Measurements from ENCODE around the gene GP1BA. TPM values are rescaled to one million over a fixed set of nuclear protein-coding genes. Genes with fewer than 3 reads are reported as not detected.

Gene GP1BA
- total RNA-seq (not detected in 2 replicates), polyA plus RNA-seq (not detected in 2 replicates), polyA minus RNA-seq (ENCODE audit: low replicate concordance) (not detected in 2 replicates)
- polyA plus RNA-seq (2012), result 0.23 and 0.33 TPM in 2 replicates

DNA sequence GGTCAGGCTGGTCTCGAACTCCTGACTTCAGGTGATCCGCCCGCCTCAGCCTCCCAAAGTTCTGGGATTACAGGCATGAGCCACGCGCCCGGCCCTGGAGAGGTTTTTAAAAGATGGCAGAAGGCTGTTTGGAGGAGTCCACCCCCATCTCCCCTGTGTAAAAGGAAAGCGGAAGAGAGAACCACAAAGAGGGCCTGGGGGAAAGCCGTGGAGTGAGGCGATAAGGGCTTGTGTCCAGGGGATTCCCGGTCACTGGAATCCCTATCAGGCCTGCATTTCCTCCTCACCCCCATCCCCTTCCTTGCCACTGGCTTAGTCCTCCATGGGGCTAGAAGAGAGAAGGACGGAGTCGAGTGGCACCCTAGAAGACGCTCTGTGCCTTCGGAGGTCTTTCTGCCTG lies at the start of gene GP1BA:
Gene GP1BA (plus strand): TSS at position 315 of the 400 bp plus-strand sequence. CDS start 328 bp downstream, outside the sequence.
- Histone ChIP-seq H3K27ac (ENCODE audit: insufficient read depth, low read length) (no peak within 1 kb of the TSS), H4K20me1 (ENCODE audit: control insufficient read depth, extremely low read depth, insufficient read depth, low read length) (no peaks in the 10 kb centered on the region), H3K9me3 (ENCODE audit: control insufficient read depth, insufficient read depth, low read depth, low read length) (no peaks in the 10 kb centered on the region), H3K36me3 (ENCODE audit: control insufficient read depth, insufficient read depth, low read length) (peaks cover 6% of the 10 kb centered on the region), H3K4me3 (replicated peaks in 1 of 4; ENCODE audit: control extremely low read depth in 1 of 4, insufficient read depth in 1 of 4, low read depth in 3 of 4, low read length in 4 of 4) (no peak within 1 kb of the TSS), H2AFZ (ENCODE audit: low read length) (no peak within 1 kb of the TSS), H3K27me3 (ENCODE audit: control insufficient read depth, insufficient read depth, low read length) (no peaks in the 10 kb centered on the region), H3K79me2 (ENCODE audit: control insufficient read depth, insufficient read depth, low read length) (no peaks in the 10 kb centered on the region), H3K9ac (ENCODE audit: insufficient read depth, low read length) (no peak within 1 kb of the TSS), H3K4me1 (ENCODE audit: control insufficient read depth, extremely low read depth, insufficient read depth, low read length) (peaks cover 3% of the 10 kb centered on the region), H3K4me2 (ENCODE audit: extremely low read depth, insufficient read depth, low read length) (no peak within 1 kb of the TSS)
- no peak for TF ChIP-seq CTCF (conservative IDR thresholded peaks at IDR 0.05 in 1 of 2, IDR thresholded peaks at IDR 0.05 in 1 of 2; ENCODE audit: low read depth in 1 of 2, low read length in 2 of 2)
- no peak for TF ChIP-seq EZH2 (IDR thresholded peaks at IDR 0.05; ENCODE audit: low read length, missing control alignments)
- no peak for DNase-seq (ENCODE audit: low read depth in 2 of 2)

DNA sequence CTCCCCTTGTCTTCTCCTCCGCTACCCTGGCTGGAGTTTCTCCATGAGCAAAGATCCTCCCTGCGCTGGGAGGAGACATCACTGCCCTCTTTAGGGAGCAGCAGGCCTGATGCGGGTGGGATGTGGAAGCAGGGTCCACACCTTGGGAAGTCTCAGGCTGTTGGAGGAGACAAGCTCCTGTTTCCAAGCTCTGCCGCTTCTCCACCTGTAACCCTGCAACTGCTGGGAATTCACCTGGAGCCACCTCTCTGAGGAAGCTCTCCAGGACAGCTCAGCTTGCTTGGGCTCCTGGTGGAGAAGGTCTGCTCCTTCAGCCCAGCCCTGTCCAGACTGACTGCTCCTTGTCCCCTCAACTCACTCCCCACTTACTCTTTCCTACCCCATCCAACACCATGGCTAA lies 47.6 kb upstream of the GP1BA start:
- Histone ChIP-seq H2AFZ (ENCODE audit: low read length) (no peak overlapping the region), H3K27ac (ENCODE audit: insufficient read depth, low read length) (no peak overlapping the region), H3K36me3 (ENCODE audit: control insufficient read depth, insufficient read depth, low read length) (peaks cover 23% of the 10 kb centered on the region), H3K4me2 (ENCODE audit: extremely low read depth, insufficient read depth, low read length) (no peak overlapping the region), H4K20me1 (ENCODE audit: control insufficient read depth, extremely low read depth, insufficient read depth, low read length) (no peaks in the 10 kb centered on the region), H3K27me3 (ENCODE audit: control insufficient read depth, insufficient read depth, low read length) (no peaks in the 10 kb centered on the region), H3K79me2 (ENCODE audit: control insufficient read depth, insufficient read depth, low read length) (no peaks in the 10 kb centered on the region), H3K9ac (ENCODE audit: insufficient read depth, low read length) (no peak overlapping the region), H3K9me3 (ENCODE audit: control insufficient read depth, insufficient read depth, low read depth, low read length) (no peaks in the 10 kb centered on the region), H3K4me3 (replicated peaks in 1 of 4; ENCODE audit: control extremely low read depth in 1 of 4, insufficient read depth in 1 of 4, low read depth in 3 of 4, low read length in 4 of 4) (no peak overlapping the region), H3K4me1 (ENCODE audit: control insufficient read depth, extremely low read depth, insufficient read depth, low read length) (no peaks in the 10 kb centered on the region)
- TF ChIP-seq CTCF (conservative IDR thresholded peaks at IDR 0.05 in 1 of 2, IDR thresholded peaks at IDR 0.05 in 1 of 2; ENCODE audit: low read depth in 1 of 2, low read length in 2 of 2) (no peak), EZH2 (IDR thresholded peaks at IDR 0.05; ENCODE audit: low read length, missing control alignments) (no peak)
- no peak for DNase-seq (ENCODE audit: low read depth in 2 of 2)

DNA sequence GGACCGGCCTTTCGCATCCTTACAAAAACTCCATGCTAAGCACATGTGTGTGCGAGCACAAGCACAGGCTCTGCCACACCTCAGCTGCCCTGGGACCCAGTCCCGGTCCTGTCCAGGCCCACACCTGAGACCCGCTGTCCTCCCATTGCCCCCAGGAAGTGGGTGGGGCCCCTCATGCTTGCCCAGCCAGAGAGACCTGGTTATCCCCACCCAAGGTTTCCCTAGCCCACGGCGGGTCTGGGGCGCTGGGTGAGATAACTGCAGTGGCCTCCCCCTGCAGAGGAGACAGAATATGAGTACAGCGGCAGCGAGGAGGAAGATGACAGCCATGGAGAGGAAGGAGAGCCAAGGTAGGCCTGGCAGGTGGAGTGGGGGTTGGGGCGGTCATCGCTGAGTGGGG lies 45.2 kb upstream of the GP1BA start:
- no peaks in the 10 kb centered on the region for H3K4me1 ChIP-seq (ENCODE audit: control insufficient read depth, extremely low read depth, insufficient read depth, low read length)
- H3K4me2 ChIP-seq (ENCODE audit: extremely low read depth, insufficient read depth, low read length), result no peak overlapping the region
- H3K36me3 ChIP-seq (ENCODE audit: control insufficient read depth, insufficient read depth, low read length), result peaks cover 35% of the 10 kb centered on the region
- H3K27me3 ChIP-seq (ENCODE audit: control insufficient read depth, insufficient read depth, low read length), result no peaks in the 10 kb centered on the region
- H4K20me1 ChIP-seq (ENCODE audit: control insufficient read depth, extremely low read depth, insufficient read depth, low read length), result no peaks in the 10 kb centered on the region
- no peaks in the 10 kb centered on the region for H3K79me2 ChIP-seq (ENCODE audit: control insufficient read depth, insufficient read depth, low read length)
- no peak overlapping the region for H3K4me3 ChIP-seq (replicated peaks in 1 of 4; ENCODE audit: control extremely low read depth in 1 of 4, insufficient read depth in 1 of 4, low read depth in 3 of 4, low read length in 4 of 4)
- H3K9ac ChIP-seq (ENCODE audit: insufficient read depth, low read length), result no peak overlapping the region
- H2AFZ ChIP-seq (ENCODE audit: low read length), result no peak overlapping the region
- H3K9me3 ChIP-seq (ENCODE audit: control insufficient read depth, insufficient read depth, low read depth, low read length), result no peaks in the 10 kb centered on the region
- TF ChIP-seq CTCF (conservative IDR thresholded peaks at IDR 0.05 in 1 of 2, IDR thresholded peaks at IDR 0.05 in 1 of 2; ENCODE audit: low read depth in 1 of 2, low read length in 2 of 2), result no peak
- no peak for TF ChIP-seq EZH2 (IDR thresholded peaks at IDR 0.05; ENCODE audit: low read length, missing control alignments)
- no peak for DNase-seq (ENCODE audit: low read depth in 2 of 2)
- H3K27ac ChIP-seq (ENCODE audit: insufficient read depth, low read length), result no peak overlapping the region
